GM12801 (cell line): Measurements from ENCODE around the gene PRKCZ.

Source experiments
- CTCF ChIP-seq: IDR thresholded peaks from one replicate; pipeline ENCODE4 v1.5.1; 2011; ENCODE audit warnings: control low read depth; ENCODE audit not compliant: insufficient read length; ENCODE audit errors: extremely low read depth

The PRKCZ gene

GRCh38 chr1:2181752-2182151, 131.5 kb downstream of the PRKCZ start:
- no peak for TF ChIP-seq CTCF

GRCh38 chr1:2182376-2182775, 132.2 kb downstream of the PRKCZ start:
- no peak for TF ChIP-seq CTCF

GRCh38 chr1:2183937-2184334, 133.7 kb downstream of the PRKCZ start:
- TF ChIP-seq CTCF: no peak

GRCh38 chr1:2184531-2184930, 134.3 kb downstream of the PRKCZ start:
- TF ChIP-seq CTCF: no peak

GRCh38 chr1:2184934-2185333, 134.7 kb downstream of the PRKCZ start:
- TF ChIP-seq CTCF: no peak

GRCh38 chr1:2185880-2186855, 136.0 kb downstream of the PRKCZ start:
- no peak for TF ChIP-seq CTCF

- no peak for TF ChIP-seq CTCF
These were observed 136.7 kb downstream of the PRKCZ start for GRCh38 chr1:2186901-2187300.
